Panc1 (cell line): ENCODE results near the gene CD28. TPM values are rescaled to one million over a fixed set of nuclear protein-coding genes. Genes with fewer than 3 reads are reported as not detected.

Experiments
- ATAC-seq: fragments of 200-7000 bp; cut with Tn5 transposase; 2 replicates; pipeline ENCODE4 v1.9.1; 2020; ENCODE audit warnings: mild to moderate bottlenecking, moderate library complexity
- BruUV-seq: library from RNA; stranded (reverse); fragments of 400-500 nt; replicated peaks from 2 replicates; lab custom pipeline; 2021; lab: Mats Ljungman, UMichigan
- CTCF ChIA-PET: fragments of 300-600 bp; sonication (Branson Sonifier 250); formaldehyde crosslinking; loops from one replicate; lab custom pipeline; 2022; ENCODE audit warnings: antibody characterized with exemption; lab: Charles Lee
- POLR2A ChIA-PET: fragments of 300-600 bp; sonication (Branson Sonifier 250); formaldehyde crosslinking; loops from one replicate; lab custom pipeline; 2022; ENCODE audit warnings: antibody characterized with exemption; lab: Charles Lee
- DNase-seq: peaks from one replicate; pipeline ENCODE4 v3.0.0-alpha.2; 2010; ENCODE audit warnings: low read depth, low spot score
- H3K27ac ChIP-seq: 2 replicates; pipeline ENCODE4 v1.5.1; 2011; ENCODE audit warnings: mild to moderate bottlenecking, low read length, inconsistent platforms
- H3K27me3 ChIP-seq: fragments of 200-500 bp; sonication (Bioruptor generic); 2 replicates; pipeline ENCODE4 v1.6.0; 2014; ENCODE audit warnings: low read length, inconsistent platforms; ENCODE audit not compliant: control insufficient read depth, insufficient read depth
- H3K36me3 ChIP-seq: fragments of 200-500 bp; sonication (Bioruptor generic); 2 replicates; pipeline ENCODE4 v1.5.1; 2014; ENCODE audit warnings: inconsistent platforms, mild to moderate bottlenecking, low read length, moderate library complexity; ENCODE audit not compliant: control insufficient read depth, insufficient read depth
- H3K4me1 ChIP-seq: 2 replicates; pipeline ENCODE4 v1.5.1; 2011; ENCODE audit warnings: inconsistent platforms, mild to moderate bottlenecking, low read length, moderate library complexity; ENCODE audit not compliant: control insufficient read depth, insufficient read depth
- H3K4me3 ChIP-seq, 2 experiments: 2 replicates each; pipeline ENCODE4 v1.5.1; 2011 to 2012; ENCODE audit warnings: low read depth in 2 of 2, low read length in 2 of 2, mild to moderate bottlenecking in 2 of 2, inconsistent platforms in 1 of 2, moderate library complexity in 1 of 2
- H3K9me3 ChIP-seq: fragments of 200-500 bp; sonication (Bioruptor generic); 2 replicates; pipeline ENCODE4 v1.5.1; 2014; ENCODE audit warnings: low read depth, mild to moderate bottlenecking, inconsistent platforms, low read length, moderate library complexity; ENCODE audit not compliant: control insufficient read depth, insufficient read depth
- CTCF ChIP-seq: fragments of 450-650 bp; IDR thresholded peaks from 2 replicates; pipeline ENCODE4 v1.5.1; 2017; ENCODE audit warnings: mild to moderate bottlenecking
- POLR2AphosphoS5 ChIP-seq: IDR thresholded peaks from 2 replicates; pipeline ENCODE4 v1.6.1; 2012; ENCODE audit warnings: mild to moderate bottlenecking, low read depth, low read length, moderate library complexity
- SIN3A ChIP-seq: IDR thresholded peaks from 2 replicates; pipeline ENCODE4 v1.6.1; 2012; ENCODE audit warnings: low read depth, mild to moderate bottlenecking, low read length, moderate library complexity, borderline replicate concordance; ENCODE audit not compliant: insufficient read depth
- TCF7L2 ChIP-seq: IDR thresholded peaks from 2 replicates; pipeline ENCODE4 v1.6.1; 2011; ENCODE audit warnings: mild to moderate bottlenecking, low read depth, low read length, inconsistent platforms
- in situ Hi-C: cut with HindIII; loops from 2 replicates; pipeline ENCODE4 v1.10.0; 2016; ENCODE audit warnings: low sequenced_read_pairs, low pct_unique_long_range_greater_than_20kb
- intact Hi-C: fragments of 100-400 bp; cut with micrococcal nuclease; formaldehyde crosslinking; loops from one replicate; pipeline ENCODE4 v1.10.0; 2022; ENCODE audit not compliant: unreplicated experiment
- total RNA-seq: library from RNA; stranded (reverse); gene quantifications from one replicate; pipeline ENCODE4 v1.2.1, GENCODE V29; 2021; ENCODE audit not compliant: unreplicated experiment
- TF ChIP-seq, protein P1 (sequence below), 2 experiments: IDR thresholded peaks; 2 replicates each; pipeline ENCODE4 v1.6.1; 2011 to 2012; ENCODE audit warnings: low read depth in 2 of 2, control low read depth in 1 of 2, low read length in 1 of 2, mild to moderate bottlenecking in 1 of 2, moderate library complexity in 1 of 2; ENCODE audit not compliant: insufficient read depth in 1 of 2

Gene CD28
- total RNA-seq, 1 experiment from 2014 or later = 0.21 TPM

- no peaks in the 10 kb centered on the region for H3K36me3 ChIP-seq
- in situ Hi-C loops (no loop called here), intact Hi-C loops (no loop called here)
- DNase-seq = no peak
- POLR2A ChIA-PET = no interaction called here
- CTCF ChIA-PET = no interaction called here
- H3K27ac ChIP-seq = no peak overlapping the region
- TF ChIP-seq TCF7L2 (no peak), CTCF (no peak), SIN3A (no peak), POLR2AphosphoS5 (no peak)
- TF ChIP-seq, protein P1, sequence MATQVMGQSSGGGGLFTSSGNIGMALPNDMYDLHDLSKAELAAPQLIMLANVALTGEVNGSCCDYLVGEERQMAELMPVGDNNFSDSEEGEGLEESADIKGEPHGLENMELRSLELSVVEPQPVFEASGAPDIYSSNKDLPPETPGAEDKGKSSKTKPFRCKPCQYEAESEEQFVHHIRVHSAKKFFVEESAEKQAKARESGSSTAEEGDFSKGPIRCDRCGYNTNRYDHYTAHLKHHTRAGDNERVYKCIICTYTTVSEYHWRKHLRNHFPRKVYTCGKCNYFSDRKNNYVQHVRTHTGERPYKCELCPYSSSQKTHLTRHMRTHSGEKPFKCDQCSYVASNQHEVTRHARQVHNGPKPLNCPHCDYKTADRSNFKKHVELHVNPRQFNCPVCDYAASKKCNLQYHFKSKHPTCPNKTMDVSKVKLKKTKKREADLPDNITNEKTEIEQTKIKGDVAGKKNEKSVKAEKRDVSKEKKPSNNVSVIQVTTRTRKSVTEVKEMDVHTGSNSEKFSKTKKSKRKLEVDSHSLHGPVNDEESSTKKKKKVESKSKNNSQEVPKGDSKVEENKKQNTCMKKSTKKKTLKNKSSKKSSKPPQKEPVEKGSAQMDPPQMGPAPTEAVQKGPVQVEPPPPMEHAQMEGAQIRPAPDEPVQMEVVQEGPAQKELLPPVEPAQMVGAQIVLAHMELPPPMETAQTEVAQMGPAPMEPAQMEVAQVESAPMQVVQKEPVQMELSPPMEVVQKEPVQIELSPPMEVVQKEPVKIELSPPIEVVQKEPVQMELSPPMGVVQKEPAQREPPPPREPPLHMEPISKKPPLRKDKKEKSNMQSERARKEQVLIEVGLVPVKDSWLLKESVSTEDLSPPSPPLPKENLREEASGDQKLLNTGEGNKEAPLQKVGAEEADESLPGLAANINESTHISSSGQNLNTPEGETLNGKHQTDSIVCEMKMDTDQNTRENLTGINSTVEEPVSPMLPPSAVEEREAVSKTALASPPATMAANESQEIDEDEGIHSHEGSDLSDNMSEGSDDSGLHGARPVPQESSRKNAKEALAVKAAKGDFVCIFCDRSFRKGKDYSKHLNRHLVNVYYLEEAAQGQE (IDR thresholded peaks at IDR 0.05; ENCODE audit: insufficient read depth in 1 of 2, low read depth in 2 of 2, low read length in 1 of 2) = no peak
- no peak overlapping the region for H3K4me3 ChIP-seq
- H3K4me1 ChIP-seq = no peaks in the 10 kb centered on the region
- no TSS peak for BruUV-seq
- ATAC-seq = no peak; the same call in 1 of the 2 replicates
- H3K9me3 ChIP-seq = no peaks in the 10 kb centered on the region
- H3K27me3 ChIP-seq = no peaks in the 10 kb centered on the region
Measured at GRCh38 chr2:203689426-203690116, 16.9 kb upstream of the CD28 start.

DNA sequence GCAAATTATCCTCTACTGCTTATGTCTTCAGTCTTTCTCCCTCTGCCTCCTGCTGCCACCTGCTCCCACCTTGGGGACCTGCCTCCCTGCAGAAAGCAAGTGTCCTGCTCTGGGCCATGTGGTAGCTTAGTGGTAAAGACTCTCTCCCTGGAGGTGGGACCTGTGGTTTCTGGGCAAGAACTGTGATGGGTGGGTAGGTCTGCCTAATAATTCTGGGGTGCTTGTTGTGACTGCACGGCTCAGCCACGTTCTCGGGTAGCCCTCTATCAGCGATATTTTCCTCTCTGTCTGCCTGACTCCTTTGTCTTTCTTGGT lies 16.4 kb upstream of the CD28 start:
- ChIA-PET POLR2A (no interaction called here), CTCF (no interaction called here)
- no peak for TF ChIP-seq CTCF
- in situ Hi-C loops = no loop called here
- H3K4me3 ChIP-seq = no peak overlapping the region
- no peak overlapping the region for H3K27ac ChIP-seq
- no peaks in the 10 kb centered on the region for H3K27me3 ChIP-seq
- DNase-seq (no peak), ATAC-seq (no peak; the same call in 1 of the 2 replicates)
- H3K36me3 ChIP-seq = no peaks in the 10 kb centered on the region
- no peaks in the 10 kb centered on the region for H3K4me1 ChIP-seq
- BruUV-seq = no TSS peak
- intact Hi-C loops = no loop called here
- no peaks in the 10 kb centered on the region for H3K9me3 ChIP-seq
